Activated naive CD4-positive, alpha-beta T cell treated with Interleukin-2 at 50 U/mL for 16 hours (primary cell): ENCODE data around the gene VRTN.

Experiments used
- DNase-seq: peaks from one replicate; pipeline ENCODE4 v3.0.0-alpha.2; 2020

Gene VRTN

GRCh38 chr14:74400031-74400685 is 51.9 kb downstream of the VRTN start:
- DNase-seq: no peak

GRCh38 chr14:74400919-74401503 is 52.7 kb downstream of the VRTN start:
- no peak for DNase-seq

DNA sequence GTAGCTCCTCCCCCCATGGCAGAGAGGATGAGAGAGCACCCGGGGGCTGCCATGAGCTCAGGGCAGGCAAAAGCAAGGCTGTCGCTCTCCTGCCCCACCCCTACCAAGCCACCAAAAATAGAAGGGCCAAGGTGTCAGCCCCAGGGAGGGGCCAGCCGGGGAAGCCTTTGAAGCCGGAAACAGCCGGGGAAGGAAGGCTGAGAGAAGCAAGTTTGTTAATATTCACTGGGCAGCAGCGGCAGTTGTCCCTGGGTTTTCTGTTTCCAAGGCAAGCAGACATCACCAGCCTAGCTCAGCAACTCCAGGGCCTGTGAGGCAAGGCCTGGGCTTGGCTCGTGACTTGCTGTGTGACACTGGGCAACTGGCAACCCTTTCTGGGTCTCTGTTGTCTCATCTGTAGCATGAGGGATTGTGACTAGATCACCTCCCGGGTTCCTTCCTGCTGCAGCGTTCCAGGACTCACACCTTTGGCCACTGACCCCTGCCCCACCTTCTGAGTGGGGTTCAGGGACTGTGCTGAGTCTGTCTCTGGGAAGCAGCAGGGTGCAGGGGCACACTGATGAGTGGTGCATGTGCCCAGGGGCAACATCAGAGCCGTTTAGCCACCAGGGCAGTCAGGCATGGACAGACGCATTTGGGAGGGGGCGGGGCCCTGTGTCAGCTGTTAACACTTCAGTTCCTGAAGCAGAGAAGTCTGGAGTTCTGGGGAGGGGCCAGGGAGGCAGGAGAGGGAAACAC is 53.4 kb downstream of the VRTN start:
- DNase-seq: peak; percentile 64

- DNase-seq: no peak
Observed at GRCh38 chr14:74402401-74403251, 54.4 kb downstream of the VRTN start.

- DNase-seq: no peak
Observed at GRCh38 chr14:74403619-74404417, 55.5 kb downstream of the VRTN start.

DNA sequence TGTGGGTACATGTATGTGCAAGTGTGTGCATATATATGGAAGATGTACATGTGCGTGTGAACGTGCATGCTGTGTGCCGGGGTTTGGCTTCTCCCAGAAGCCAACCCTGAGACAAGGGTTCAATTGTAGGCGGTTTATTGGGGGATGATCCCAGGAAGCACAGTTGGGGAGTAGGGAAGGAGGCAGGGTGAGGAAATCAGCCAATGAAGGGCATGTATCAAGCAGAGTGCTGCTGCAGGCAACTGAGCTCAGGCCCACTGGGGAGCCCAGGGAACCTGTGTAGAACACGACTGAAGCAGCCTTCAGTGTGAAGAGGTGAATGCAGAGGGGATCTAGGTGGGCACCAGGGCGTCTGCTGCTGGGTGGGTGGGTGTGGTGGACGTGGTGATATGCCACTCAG is 56.2 kb downstream of the VRTN start:
- DNase-seq: no peak

DNA sequence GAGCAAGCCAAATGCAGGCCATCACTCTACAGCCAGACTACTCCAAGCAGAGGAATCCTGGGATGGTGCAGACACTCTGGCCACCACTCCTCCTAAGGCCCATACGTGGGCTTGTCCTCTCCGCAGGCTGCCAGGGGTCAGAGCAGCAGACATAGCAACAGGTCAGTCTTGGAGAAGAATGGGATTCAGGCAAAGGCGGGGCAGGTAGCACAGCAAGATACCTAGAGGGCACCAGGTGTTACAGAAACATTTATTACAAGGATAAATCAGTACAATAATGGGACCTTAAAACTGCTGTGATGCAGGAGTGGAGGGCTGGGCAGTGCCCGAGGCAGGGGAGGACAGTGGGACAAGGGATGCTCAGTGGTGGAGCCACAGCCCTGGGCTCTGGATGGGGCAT is 57.4 kb downstream of the VRTN start:
- no peak for DNase-seq

GRCh38 chr14:74407021-74407800 is 58.9 kb downstream of the VRTN start:
- DNase-seq: no peak

- DNase-seq: no peak
Observed at GRCh38 chr14:74407801-74408154, 59.5 kb downstream of the VRTN start.

DNA sequence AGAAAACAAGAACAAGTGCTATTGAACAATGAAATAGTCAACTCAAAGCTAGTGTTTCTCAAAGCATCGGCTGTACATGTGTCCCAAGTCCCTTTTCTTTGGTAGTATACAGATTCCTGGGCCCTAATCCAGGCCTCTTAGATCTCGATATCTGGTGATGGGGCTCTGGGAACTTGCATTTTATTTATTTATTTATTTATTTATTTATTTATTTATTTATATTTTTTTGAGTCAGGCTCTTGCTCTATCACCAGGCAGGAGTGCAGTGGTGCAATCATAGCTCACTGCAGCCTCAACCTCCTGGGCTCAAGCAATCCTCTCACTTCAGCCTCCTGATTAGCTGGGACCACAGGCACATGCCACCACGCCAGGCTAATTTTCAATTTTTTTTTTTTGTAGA is 60.6 kb downstream of the VRTN start:
- DNase-seq: no peak

GRCh38 chr14:74409441-74409840 is 61.2 kb downstream of the VRTN start:
- no peak for DNase-seq
